ENCODE results near the gene PARP16. TPM values are rescaled to one million over a fixed set of nuclear protein-coding genes. Genes with fewer than 3 reads are reported as not detected.
A peak's percentile ranks its signal among the peaks of the same experiment; 100 is the strongest.

The PARP16 gene
- total RNA-seq, 1 donor from 2014 or later, result 15.5 TPM

DNA sequence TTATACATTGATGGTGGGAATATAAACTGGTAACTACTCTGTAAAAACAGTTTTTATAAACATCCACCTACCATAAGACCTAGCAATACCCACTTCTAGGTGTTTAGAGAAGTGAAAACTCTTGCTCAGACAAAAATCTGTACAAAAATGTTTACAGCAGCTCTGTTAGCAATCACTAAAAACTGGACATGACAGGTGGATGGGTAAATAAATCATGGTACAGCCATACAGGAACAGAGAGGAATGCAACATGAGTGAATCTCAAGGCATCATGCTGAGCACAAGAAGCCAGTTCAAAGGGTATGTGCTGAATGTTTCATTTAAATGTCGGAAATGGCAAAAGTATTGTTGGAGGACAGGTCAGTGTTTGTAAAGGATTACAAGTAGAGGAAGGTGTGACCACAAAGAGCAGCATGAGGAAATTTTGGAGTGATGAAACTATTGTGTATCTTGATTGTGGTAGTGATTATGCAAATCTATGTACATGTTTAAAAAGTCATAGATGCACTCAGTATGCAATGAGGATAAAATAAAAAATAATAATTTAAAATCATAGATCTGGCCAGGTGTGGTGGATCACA lies 6.3 kb upstream of the PARP16 start:
- no peak overlapping the region for H3K27ac Mint-ChIP-seq (ENCODE audit: unreplicated experiment)
- H3K4me3 Mint-ChIP-seq, result no peak overlapping the region
- no peaks in the 10 kb centered on the region for H3K9me3 Mint-ChIP-seq
- peaks cover 21% of the 10 kb centered on the region for H3K4me1 Mint-ChIP-seq
- TF ChIP-seq CTCF (conservative IDR thresholded peaks at IDR 0.05), result no peak
- no peaks in the 10 kb centered on the region for H3K36me3 Mint-ChIP-seq (ENCODE audit: low read depth)
- peaks cover 10% of the 10 kb centered on the region for H3K27me3 Mint-ChIP-seq (ENCODE audit: low read depth)
- no peak for DNase-seq (ENCODE audit: low read depth, low spot score)

DNA sequence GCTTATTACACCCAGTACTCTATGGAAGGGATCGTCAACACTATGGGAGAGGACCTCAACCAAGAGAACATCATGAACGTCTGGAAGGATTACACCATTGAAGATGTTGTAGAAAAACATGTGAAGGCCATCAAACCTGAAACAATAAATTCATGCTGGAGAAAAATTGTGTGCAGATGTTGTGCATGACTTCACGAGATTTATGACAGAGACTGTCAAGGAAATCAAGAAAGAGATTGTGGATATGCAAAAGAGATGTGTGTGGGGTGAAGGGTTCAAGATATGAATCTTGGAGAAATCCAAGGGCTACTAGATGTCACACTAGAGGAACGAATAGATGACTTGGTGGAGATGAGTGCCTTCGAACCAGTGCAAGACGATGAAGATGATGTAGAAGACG lies 3.5 kb upstream of the PARP16 start:
- Mint-ChIP-seq H3K36me3 (ENCODE audit: low read depth) (no peaks in the 10 kb centered on the region), H3K27ac (ENCODE audit: unreplicated experiment) (no peak overlapping the region), H3K9me3 (no peaks in the 10 kb centered on the region), H3K4me3 (no peak overlapping the region), H3K4me1 (peaks cover 25% of the 10 kb centered on the region), H3K27me3 (ENCODE audit: low read depth) (no peaks in the 10 kb centered on the region)
- no peak for TF ChIP-seq CTCF (conservative IDR thresholded peaks at IDR 0.05)
- DNase-seq (ENCODE audit: low read depth, low spot score), result no peak

DNA sequence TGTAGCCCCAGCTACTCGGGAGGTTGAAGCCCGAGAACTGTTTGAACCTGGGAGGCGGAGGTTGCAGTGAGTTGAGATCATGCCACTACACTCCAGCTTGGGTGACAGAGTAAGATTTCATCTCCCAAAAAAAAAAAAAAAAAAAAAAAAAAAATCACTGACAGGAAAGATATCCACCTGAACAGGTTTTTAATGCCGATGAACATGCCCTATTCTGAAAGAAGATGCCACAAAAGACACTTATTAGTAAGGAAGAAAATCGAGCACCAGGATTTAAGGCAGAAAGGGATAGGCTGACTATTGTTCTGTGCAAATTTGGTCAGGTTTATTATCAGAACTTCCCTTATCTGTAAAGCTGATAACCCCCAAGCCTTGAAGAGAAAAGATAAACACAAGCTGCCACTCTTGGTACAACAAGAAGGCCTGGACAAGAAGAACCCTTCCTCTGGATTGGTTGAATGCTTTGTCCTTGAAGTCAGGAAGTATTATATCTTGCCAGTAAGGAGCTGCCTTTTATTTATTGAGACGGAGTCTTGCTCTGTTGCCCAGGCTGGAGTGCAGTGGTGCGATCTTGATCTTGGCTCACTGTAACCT lies 2.7 kb upstream of the PARP16 start:
- Mint-ChIP-seq H3K4me3 (peak overlapping the region; percentile 6), H3K27ac (ENCODE audit: unreplicated experiment) (no peak overlapping the region), H3K9me3 (no peaks in the 10 kb centered on the region), H3K27me3 (ENCODE audit: low read depth) (no peaks in the 10 kb centered on the region), H3K36me3 (ENCODE audit: low read depth) (no peaks in the 10 kb centered on the region), H3K4me1 (peaks cover 25% of the 10 kb centered on the region)
- no peak for DNase-seq (ENCODE audit: low read depth, low spot score)
- TF ChIP-seq CTCF (conservative IDR thresholded peaks at IDR 0.05), result no peak

DNA sequence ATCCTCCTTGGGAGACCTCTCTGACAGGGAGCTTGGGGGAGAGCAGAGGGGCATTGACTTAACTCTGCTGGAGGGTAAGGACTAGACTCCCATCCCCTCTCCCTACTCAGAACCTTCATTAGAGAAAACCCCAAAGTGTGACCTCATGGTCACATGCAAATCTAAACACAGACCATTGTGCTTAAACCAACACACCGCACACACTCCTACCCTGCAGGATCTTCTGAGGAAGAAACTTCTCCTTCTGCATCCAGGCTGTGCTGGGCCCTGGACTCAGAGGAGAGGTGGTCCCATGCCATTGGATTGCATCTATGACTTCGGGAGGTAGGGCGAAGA lies 805 bp upstream of the PARP16 start:
- peaks cover 36% of the 10 kb centered on the region for H3K4me1 Mint-ChIP-seq
- no peaks in the 10 kb centered on the region for H3K9me3 Mint-ChIP-seq
- peak overlapping the region; percentile 80 for H3K4me3 Mint-ChIP-seq
- TF ChIP-seq CTCF (conservative IDR thresholded peaks at IDR 0.05), result no peak
- H3K27ac Mint-ChIP-seq (ENCODE audit: unreplicated experiment), result no peak overlapping the region
- peaks cover 5% of the 10 kb centered on the region for H3K36me3 Mint-ChIP-seq (ENCODE audit: low read depth)
- no peaks in the 10 kb centered on the region for H3K27me3 Mint-ChIP-seq (ENCODE audit: low read depth)
- no peak for DNase-seq (ENCODE audit: low read depth, low spot score)

DNA sequence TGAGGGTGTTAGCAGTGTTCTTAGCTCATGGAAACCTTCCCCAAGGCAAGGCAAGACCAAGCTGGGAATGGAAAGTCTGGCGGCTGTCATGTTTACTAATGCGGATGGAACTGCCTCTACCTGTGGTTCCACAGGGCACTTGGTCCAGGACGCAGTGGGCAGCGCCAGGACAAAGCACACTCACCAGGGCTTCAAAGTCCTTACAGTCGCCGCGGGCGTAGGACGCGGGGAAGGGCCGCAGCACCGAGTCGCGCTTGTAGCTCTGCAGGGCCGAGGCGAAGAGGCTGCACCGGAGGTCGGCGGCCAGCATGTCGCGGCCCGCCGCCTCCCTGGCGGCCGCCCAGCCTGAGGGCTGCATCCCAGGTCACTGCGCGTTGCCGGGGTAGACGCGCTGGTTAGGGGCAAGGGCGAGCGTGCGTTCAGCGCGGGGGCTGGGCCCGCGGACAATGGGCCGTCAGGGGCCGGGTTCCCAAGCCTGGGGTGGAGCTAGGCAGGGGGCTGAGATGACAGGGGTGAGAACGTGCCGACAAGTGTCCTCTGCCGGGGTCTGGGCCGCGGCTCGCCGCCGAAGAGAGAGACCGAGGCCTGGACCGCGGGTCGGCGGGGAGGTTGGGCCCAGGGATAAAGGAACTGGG lies 497 bp downstream of the PARP16 start:
- Mint-ChIP-seq H3K4me1 (peaks cover 40% of the 10 kb centered on the region), H3K4me3 (peak overlapping the region; percentile 88), H3K27me3 (ENCODE audit: low read depth) (no peaks in the 10 kb centered on the region), H3K36me3 (ENCODE audit: low read depth) (peaks cover 5% of the 10 kb centered on the region), H3K27ac (ENCODE audit: unreplicated experiment) (peak overlapping the region; percentile 97), H3K9me3 (no peaks in the 10 kb centered on the region)
- no peak for TF ChIP-seq CTCF (conservative IDR thresholded peaks at IDR 0.05)
- no peak for DNase-seq (ENCODE audit: low read depth, low spot score)
